Nucleus accumbens (tissue), 56 donors: Measurements from ENCODE around the gene TMC2.
"Not testable (repeated sequence)": the region's sequence is repeated elsewhere in the genome, so short reads cannot be mapped to it uniquely, and the experiment has no call there.

ENCODE experiments used
- DNase-seq, 56 donors: peaks; one replicate each; lab custom pipeline; 2025; lab: John Stamatoyannopoulos, UW

TMC2 gene

DNA sequence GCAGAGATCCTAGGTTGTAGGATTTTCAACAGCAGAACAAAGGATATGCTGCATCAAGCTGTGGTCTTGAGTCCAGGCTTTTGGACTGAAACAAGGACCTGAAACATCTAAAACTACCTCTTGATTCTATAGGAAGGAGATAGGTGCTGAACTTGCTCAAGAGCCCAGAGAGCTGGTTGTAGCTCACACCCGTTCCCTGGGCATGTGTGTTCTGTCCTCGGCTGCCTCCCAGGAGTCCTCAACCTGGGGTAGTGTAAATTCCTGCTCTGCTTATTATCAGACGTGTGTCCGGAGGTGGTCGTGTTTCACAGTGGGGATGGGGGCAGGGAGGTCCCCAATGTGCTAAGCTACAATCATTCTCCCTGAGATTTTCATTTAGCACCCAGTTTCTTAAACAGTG, 120.9 kb downstream of the TMC2 start:
- DNase-seq, result no peak

DNA sequence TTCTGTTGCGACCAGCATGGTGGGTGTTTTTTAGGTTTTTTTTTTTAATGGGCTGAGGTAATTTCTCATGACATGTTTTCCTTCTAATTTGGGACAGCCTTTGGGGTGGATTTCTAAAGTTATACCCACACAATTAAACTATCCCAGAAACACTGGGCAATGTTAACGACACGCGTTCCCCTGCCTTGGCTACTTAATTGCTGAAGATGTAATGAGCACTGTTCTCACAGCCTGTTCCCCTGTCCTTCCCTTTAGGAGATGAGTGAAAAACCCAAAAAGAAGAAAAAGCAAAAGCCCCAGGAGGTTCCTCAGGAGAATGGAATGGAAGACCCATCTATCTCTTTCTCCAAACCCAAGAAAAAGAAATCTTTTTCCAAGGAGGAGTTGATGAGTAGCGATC, 121.3 kb downstream of the TMC2 start:
- DNase-seq, result no peak

DNA sequence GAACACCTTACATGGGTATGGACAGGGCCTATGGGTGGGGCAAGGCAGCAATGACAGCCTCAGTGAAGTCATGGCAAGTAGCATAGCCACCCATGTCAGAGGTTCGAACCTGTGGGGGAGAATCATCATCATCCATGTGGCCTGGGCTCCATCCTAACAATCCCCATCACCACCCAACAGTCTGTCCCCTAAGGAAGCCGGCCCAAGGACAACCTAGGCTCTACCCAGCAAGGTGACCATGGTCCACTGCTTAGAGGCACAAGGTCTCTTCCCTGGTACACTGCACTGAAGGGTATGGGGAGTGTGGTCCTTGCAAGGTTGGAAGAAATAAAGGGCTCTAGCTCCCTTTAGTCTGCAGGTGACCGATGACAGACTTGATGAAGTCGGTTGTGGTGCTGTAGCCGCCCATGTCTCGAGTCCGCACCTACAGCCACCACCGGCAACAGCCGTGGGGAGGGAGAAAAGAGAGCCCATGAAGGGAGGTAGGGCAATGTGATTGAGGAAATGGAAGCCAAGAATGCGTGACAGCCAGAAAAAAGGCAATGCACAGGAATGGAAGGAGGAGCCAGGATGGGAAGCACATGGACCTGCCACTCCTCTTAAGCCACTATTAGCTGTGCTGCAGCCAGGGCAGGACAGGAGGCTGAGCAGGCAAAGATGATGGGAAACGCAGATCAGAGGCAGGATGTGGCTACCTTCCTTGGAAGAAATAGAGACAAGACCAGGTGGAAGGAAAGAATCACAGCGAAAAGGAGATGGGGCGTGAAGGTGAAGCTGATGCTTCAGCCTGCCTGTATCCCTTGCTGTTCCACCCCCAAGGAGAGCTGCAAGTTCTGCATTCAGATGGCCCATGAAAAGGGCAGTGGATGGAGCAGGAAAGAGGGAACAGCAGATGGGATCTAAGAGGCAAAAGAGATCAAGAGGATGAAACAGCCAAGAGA, 122.3 kb downstream of the TMC2 start:
- DNase-seq, result no peak

DNA sequence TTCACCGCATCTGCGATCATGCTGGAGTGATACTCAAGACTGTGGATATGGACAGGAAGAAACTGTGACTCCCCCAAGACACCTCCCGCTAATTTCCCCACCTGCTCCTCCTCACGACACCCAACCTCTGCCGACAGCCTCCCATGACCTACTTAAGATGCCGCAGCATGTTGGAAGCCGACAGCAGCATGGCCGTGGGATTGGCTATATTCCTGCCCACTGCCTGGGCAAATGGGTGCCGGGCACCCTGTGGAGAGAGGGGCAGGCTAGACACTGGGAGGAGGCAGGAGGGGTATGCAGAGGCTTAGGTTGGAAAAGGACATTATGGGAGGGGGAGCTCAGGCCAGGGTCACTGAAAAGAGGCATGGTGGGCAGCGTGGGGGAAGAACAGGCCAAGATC, 123.2 kb downstream of the TMC2 start:
- DNase-seq, result no peak

DNA sequence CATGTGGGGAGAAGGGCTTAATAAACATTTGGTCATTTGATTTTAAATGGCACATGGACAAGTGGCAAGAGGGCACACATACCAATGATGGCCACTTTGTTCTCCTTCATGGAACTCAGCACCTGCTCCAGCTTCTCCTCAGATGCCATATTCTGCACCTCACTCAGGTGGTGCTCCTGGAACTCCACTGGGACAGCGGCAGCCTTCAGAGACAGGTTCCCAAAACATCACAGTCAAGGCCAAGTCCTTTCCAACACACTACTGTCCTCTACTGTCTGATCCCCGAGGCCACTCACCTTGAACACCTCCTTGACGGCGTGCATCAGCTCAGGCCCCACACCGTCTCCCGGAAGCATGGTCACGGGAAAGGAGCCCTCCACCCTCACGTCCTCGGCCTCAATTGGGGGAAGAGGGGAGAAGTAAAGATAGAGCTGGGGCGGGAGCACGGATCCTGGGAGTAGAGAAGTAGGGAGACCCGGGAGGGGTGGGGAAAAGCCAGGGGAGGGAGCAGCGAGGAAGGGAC, 127.1 kb downstream of the TMC2 start:
- DNase-seq, result no peak

DNA sequence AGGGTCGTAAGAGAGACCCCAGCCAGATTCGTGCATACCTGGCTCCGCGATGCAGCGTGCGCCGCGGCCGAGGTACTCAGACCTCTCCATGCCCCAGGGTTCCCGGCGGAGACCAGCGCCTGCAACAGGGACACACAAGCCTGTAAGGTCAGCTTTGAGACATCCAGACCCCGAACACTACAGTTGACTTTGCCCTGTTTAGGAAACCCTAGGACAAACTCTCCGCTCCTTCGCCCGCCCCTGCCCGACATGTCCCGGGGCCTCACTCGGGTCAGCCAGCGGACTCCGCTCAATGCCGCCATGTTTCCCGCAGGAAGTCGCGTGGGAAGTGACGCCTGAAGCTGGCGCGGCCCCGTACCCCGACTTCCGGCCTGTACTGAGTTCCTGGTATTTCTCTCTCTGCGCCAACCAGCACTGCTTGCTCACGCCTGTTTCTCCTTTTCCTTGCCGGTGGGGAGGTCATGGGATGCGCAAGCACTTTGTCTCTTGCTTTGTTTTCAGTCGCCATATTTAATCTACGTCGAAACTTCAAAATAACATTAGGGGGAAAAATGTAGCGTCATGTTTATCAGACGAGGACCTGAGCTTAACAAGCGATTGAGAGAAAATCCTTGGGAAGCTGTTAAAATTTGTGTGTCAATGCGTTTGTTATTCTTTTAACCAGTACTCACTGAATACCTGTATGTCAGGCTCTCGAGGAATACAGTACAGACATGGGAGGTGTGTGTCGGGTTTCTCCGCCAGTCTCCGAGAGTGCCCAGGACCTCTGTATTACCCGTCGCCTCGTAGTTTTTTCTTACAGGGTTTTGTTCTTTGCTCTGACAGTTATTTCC, 127.7 kb downstream of the TMC2 start, which contains the start of gene IDH3B:
Gene IDH3B (minus strand): TSS at position 330 of the 833 bp plus-strand sequence. CDS start 28 bp downstream, at position 302.
- DNase-seq, result peak; percentile 49 to 97 (median 90)

DNA sequence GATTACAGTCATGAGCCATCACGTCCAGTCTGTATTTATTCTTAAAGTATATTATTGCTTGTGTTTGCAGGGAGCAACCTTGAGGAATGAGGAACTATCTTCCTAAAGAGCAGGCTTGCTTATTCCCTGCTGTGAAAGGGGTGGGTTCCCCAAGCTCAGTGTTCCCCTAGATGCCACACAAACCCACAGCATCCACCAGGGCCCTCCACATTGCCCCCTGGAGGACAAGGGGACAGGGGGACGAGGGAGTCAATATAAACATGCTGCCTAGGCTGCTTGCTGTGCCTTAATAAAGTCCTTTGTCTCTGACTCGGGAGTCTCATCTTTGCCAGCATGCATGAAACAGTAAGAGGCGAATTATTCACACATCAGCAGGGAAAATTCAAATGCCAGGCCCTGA, 135.6 kb downstream of the TMC2 start:
- no peak for DNase-seq

DNA sequence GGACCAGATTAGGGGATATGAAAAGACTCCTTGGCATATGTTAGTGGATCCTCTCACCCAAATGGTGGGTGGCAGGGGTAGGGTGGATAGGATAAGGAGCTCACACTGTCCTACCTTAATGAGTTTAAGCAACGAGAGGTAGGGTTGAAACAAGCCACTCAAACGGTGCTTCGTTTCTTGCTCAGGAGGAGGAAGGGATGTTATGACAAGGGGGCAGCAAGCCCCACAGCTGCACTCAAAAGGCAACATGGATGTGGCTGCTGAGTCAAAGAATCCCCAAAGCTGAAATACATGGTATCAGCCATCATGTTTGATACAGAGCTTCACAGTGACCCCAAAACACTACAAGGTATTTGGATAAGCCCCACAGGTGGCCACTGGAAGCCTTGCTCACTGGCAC, 136.1 kb downstream of the TMC2 start:
- DNase-seq, result no peak

DNA sequence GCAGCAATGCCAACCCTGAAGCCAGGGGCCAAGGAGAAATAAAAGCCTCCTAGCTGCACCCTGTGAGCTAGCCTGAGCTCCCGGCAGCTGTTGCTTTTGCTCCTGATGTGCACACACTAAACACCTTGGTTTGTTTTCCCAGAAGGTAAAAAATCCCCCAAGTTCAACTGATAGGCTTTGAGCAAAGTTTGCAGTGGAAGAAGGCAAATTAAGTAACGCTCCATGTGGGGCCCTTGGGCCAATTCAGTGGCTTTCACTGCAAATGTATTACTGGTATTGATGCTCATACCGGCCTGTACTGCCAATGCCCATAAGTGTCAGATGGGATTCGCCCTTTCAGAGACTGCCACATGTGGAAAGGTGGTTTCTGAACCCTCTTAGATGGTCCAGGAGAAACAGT, 137.1 kb downstream of the TMC2 start:
- DNase-seq, result no peak

DNA sequence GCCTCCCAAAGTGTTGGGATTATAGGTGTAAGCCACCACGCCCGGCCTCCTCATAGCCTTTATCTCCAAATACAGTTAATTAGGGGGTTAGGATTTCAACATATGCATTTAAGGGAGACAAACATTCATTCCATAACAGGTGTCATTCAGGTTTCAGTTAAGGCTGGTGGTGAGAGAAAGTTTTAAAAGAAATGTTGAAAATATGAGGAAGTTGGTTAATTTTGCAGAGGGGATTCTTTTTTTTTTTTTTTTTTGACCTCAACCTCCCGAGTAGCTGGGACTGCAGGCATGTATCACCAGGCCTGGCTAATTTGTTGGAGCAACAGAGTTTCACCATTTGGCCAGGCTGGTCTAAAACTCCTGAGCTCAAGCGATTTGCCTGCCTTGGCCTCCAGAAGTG, 143.7 kb downstream of the TMC2 start:
- DNase-seq, result no peak

DNA sequence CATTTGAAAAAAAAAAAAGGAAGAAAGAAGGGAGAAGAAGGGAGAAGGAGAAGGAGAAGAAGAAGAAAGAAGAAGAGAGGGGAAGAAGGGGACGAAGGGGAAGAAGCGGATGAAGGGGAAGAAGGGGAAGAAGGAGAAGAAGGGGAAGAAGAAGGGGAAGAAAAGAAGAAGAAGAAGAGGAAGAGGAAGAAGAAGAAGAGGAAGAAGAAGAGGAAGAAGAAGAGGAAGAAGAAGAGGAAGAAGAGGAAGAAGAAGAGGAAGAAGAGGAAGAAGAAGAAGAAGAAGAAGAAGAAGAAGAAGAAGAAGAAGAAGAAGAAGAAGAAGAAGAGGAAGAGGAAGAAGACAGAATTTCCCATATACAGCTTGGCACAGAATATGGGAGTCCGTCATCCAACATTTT, 145.7 kb downstream of the TMC2 start:
- not testable (repeated sequence) for DNase-seq

DNA sequence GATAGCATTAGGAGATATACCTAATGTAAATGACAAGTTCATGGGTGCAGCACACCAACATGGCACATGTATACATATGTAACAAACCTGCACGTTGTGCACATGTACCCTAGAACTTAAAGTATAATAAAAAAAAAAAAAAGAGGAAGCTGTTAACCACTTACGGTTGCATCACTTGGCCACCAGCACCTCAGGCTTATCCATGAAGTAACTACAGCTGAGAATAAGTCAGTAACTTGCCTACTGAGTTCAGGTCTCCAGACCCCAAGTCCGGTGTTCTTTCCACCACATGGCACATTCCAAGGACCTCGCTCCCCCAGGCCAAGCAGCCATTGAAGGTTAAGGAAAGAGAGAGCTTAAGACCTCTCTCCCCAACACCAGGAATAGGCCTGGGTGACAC, 148.4 kb downstream of the TMC2 start:
- not testable (repeated sequence) for DNase-seq

DNA sequence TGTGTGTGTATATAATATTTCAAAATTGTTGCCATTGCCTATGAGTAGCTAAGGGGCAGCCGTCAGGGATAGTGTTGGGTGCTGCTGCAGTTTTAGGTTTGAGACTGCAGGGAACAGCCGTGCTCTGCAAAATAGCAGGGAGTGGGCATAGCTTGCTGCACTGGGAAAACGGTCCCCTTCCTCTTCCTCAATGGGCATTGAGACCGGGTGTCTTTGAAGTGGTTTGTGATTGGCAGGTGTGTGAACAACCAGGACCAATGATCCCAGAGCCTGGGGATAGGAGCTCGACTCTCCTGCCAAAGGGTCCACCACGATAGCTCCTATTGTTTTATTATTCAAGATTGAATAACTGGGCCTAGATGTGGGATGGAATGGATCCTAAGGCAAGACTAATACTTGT, 151.1 kb downstream of the TMC2 start:
- no peak for DNase-seq

DNA sequence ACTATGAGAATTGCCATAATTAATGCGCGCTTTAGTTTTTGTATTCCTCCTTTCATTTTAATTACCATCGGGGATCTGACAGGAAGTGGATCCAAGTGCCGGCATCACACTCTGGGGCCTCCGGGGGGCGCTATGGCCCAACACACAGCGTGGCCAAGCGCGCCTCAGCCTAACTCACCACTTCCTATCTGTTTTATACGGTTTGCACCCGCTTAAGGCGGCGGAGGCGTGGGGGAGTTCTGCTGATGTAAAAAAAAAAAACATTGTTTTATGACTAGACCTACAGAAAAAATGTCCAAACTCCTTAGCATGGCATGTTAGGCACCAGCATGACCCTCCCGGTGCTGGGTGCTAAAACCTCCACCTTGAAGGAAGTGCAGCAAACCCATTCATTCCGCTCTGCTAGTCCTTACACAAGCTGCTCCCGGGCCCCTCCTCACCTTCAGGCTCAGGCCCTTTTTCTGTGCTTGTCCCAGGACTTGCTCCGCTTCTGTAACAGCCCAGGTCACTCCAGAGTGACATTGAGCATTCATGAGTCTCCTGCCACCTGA, 151.7 kb downstream of the TMC2 start:
- peak in 34 of 56 donors; percentile 7 to 71 (median 23) for DNase-seq

DNA sequence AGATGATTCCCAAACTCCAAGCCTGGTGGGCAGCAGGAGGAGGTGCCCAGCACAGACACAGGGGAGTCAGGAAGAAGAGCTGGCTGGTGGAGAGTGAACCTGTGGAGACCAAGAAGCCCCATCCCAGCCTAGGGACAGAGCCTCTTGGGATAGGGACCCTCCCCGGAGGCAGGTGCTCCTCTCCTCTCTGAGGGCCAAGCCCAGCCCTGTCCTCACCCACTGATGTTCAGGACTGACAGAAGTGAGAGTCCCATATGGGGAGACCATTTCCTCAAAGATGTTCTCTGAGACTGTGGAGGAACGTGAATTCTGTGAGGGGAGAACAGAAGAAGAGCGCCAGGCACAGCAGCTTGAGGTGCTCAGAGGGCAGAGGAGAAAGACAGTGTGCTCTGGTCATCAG, 153.8 kb downstream of the TMC2 start:
- DNase-seq, result no peak

DNA sequence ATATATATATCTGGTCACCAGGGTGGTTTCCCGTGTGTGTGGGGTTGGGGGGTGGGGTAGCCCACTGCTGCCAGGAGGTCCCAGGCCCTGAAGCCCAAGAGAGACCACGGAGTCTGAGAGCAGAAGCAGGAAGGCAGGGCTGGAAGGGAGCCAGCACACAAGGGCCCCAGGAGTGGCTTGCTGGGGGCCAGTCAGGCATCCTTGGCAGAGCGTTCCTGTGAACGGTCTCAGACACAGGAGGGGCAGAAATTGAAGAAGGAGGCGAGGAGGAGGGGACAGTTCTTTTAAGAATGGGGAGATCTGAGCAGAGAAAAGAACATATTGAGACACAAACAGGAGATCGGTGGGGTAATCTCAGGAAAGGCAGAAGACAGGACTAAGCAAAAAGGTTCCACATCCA, 154.3 kb downstream of the TMC2 start:
- no peak for DNase-seq

DNA sequence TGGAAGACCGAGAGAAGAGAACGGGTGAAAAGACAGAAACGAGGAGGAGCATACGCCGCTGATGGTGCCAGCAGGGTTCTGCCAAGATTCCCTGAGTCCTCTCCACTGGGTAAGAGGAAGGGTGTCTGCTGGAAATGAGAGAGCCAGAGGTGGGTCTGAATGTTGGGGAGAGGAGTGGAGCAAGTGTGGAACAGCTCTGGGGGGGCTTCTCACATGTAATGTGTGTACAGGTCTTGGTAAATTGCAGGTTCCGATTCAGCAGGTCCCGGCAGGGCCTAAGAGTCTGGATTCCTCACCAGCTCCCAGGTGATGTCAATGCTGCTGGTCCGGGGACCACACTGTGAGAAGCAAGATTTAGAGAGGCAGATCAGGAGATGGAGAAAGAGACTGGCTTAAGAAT, 154.8 kb downstream of the TMC2 start:
- DNase-seq, result no peak
